ENCODE measurements around the gene KRTAP20-3.

The KRTAP20-3 gene

GRCh38 chr21:30642564-30642963 lies at the start of gene KRTAP20-3:
TSS of gene KRTAP20-3 (plus strand) at chr21:30642864.
- DNase-seq (ENCODE audit: insufficient read length, low spot score) (no peak), FAIRE-seq (no peak)

- DNase-seq (ENCODE audit: insufficient read length, low spot score) = no peak
- FAIRE-seq = no peak
These were observed 43.9 kb upstream of the KRTAP20-3 start, which contains the start of gene KRTAP6-2 for GRCh38 chr21:30598802-30599201. TSS of gene KRTAP6-2 (minus strand) at chr21:30598902. CDS start at chr21:30598874, 28 bp downstream.

GRCh38 chr21:30600787-30601186 lies 41.9 kb upstream of the KRTAP20-3 start, which contains the start of gene KRTAP22-1:
TSS of gene KRTAP22-1 (plus strand) at chr21:30601087.
- DNase-seq (ENCODE audit: insufficient read length, low spot score) (no peak), FAIRE-seq (no peak)

- no peak for DNase-seq (ENCODE audit: insufficient read length, low spot score)
- no peak for FAIRE-seq
These were observed 36.7 kb upstream of the KRTAP20-3 start for GRCh38 chr21:30605968-30606367.

DNA sequence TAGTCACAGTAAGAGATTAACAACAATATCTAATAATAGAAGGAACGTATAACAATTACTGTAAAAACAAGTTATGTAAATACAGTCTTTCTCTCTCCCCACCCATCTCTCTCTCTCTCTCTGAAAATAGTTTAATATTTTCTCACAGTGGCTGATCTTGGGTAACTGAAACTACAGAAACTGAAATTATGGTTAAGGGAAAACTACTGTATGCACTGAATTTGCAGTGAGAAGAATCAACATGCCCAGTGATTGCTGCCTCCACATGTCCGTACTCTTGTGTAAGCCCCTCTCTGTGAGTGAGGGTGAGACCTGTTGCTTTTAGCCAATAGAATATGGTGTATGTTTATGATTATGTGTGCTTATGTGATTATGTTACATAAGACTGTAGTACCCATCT lies 30.5 kb upstream of the KRTAP20-3 start:
- no peak for FAIRE-seq
- no peak for DNase-seq (ENCODE audit: insufficient read length, low spot score)

GRCh38 chr21:30613836-30614235 lies 28.8 kb upstream of the KRTAP20-3 start, which contains the start of gene KRTAP6-1:
TSS of gene KRTAP6-1 (minus strand) at chr21:30613930. CDS start at chr21:30613904, 26 bp downstream.
- FAIRE-seq (no peak), DNase-seq (ENCODE audit: insufficient read length, low spot score) (no peak)

DNA sequence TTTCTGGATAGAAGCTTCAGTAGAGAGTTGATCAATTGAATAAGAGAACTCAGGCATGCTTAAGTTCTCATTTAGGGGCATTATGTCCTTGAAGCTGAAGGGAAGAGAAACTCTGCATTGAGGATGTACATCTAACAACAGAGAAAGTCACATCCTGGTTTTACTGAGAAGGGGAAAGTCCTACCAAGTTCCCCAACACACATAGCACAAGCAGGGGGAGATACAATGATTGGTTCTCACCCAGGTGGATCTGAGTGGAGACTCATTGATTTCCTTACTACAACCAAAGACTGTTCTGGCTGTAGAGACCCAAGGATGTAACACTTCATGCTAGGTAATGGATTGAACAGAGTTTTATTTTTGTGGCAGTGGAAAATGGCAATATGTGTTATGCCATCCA lies 27.5 kb upstream of the KRTAP20-3 start:
- DNase-seq (ENCODE audit: insufficient read length, low spot score) = no peak
- no peak for FAIRE-seq

DNA sequence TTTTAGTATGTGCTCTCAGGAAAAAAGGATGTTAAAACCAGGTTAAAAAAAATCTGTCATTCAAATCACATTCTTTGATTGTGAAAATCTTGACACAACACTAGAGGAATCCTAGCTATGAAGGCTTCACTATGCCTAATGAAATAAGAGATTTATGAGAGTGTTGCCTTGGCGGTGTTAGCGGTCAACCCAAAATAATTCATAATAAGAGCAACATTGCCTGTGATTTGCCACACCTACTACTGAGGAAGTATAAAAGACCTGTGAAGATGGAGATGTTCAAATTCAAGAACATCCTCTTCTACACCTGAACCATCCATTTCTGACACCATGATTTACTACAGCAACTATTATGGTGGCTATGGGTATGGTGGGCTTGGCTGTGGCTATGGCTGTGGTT lies 26.5 kb upstream of the KRTAP20-3 start, which contains the start of gene KRTAP20-1:
TSS of gene KRTAP20-1 (plus strand) at position 301 of the 400 bp plus-strand sequence. CDS start at position 331, 30 bp downstream.
- DNase-seq (ENCODE audit: insufficient read length, low spot score) = no peak
- FAIRE-seq = peak; percentile 23

GRCh38 chr21:30620080-30620479 lies 22.6 kb upstream of the KRTAP20-3 start:
- DNase-seq (ENCODE audit: insufficient read length, low spot score) (no peak), FAIRE-seq (no peak)

DNA sequence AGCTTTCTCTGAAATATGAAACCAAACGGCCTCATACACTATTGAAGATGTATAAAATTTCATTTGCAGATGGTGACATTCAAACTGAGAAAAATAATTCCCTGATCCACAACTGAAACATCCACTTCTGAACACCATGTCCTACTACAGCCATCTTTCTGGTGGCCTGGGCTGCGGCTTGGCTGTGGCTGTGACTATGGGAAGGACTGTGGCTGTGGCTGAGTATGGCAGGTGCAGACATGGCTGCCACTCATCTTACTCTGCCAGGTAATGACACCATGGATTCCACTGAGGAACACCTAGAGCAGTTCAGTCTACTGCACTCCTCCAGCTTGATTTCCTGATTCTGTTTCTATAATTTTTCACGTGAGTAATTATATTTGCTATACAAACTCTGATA lies 22.1 kb upstream of the KRTAP20-3 start, which contains the start of gene KRTAP20-4:
TSS of gene KRTAP20-4 (plus strand) at position 106 of the 400 bp plus-strand sequence.
- no peak for FAIRE-seq
- DNase-seq (ENCODE audit: insufficient read length, low spot score) = no peak

- DNase-seq (ENCODE audit: insufficient read length, low spot score) (no peak), FAIRE-seq (no peak)
These were observed 19.3 kb upstream of the KRTAP20-3 start for GRCh38 chr21:30623362-30623761.

DNA sequence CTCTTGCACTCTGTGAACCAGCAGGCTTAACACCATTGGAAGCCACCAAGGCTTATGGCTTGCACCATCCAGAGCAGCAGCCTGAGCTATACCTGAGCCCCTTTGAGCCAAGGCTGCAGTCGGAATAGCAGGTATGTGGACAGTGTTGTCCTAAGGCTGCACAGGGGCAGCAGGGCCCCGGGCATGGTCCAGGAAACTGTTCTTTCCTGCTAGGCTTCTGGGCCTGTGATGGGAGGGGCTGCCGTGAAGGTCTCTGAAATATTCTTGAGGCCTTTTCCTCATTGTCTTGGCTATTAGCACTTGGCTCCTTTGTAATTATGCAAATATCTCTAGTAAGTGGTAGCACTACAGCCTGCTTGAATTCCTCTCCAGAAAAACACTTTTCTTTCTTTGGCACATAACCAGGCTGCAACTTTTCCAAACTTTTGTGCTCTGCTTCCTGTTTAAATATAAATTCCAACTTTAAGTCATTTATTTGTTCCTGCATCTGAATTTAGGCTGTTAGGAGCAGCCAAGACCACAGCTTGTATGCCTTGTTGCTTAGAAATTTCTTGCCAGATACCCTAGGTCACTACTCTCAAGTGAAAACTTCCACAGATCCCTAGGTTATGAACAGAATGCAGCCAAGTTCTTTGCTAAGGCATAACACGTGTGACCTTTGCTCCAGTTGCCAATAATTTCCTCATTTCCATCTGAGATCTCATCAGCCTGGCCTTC lies 17.1 kb upstream of the KRTAP20-3 start:
- FAIRE-seq (no peak), DNase-seq (ENCODE audit: insufficient read length, low spot score) (no peak)

- no peak for DNase-seq (ENCODE audit: insufficient read length, low spot score)
- no peak for FAIRE-seq
These were observed 14.6 kb upstream of the KRTAP20-3 start for GRCh38 chr21:30628109-30628508.

GRCh38 chr21:30629200-30629599 lies 13.5 kb upstream of the KRTAP20-3 start:
- DNase-seq (ENCODE audit: insufficient read length, low spot score) (no peak), FAIRE-seq (no peak)

DNA sequence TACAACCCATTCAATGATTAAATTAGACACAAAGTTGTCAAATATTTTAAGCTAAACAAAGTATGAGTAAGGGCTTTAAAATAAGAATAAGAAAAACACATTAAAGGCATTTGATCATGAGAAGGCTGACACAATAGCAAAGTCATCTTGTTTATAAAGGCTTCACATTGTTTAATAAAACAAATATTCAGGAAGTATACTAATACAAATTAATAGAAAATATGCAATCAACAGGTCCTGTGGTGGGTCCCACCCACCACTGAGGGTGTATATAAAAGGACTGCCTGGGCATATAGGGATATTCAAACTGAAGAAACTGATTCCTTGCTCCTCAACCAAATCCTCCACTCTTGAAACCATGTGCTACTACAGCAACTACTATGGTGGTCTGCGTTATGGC lies 7.8 kb upstream of the KRTAP20-3 start, which contains the start of gene KRTAP20-2:
TSS of gene KRTAP20-2 (plus strand) at position 301 of the 400 bp plus-strand sequence. CDS start at position 359, 58 bp downstream.
- FAIRE-seq (no peak), DNase-seq (ENCODE audit: insufficient read length, low spot score) (no peak)

DNA sequence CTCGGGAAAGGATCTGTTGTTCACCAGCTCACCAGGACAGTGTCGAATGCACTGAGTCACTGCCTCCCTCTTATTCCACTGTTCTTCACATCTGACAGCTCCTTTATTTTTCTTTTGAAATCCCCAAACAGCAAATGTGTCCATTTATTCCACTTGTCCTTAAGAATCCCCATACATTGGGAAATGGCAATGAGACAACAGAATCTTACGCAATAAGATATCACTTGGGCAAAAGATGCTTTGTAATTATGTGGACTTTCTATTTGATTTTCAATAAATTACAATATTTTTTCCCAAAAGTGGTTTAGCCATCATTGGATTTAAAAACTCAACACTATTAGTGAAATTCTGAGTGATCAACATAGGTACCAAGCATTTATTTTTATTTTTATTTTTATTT lies 4.0 kb upstream of the KRTAP20-3 start:
- FAIRE-seq (no peak), DNase-seq (ENCODE audit: insufficient read length, low spot score) (no peak)

- FAIRE-seq (no peak), DNase-seq (ENCODE audit: insufficient read length, low spot score) (no peak)
These were observed 4.3 kb downstream of the KRTAP20-3 start for GRCh38 chr21:30646904-30647414.

DNA sequence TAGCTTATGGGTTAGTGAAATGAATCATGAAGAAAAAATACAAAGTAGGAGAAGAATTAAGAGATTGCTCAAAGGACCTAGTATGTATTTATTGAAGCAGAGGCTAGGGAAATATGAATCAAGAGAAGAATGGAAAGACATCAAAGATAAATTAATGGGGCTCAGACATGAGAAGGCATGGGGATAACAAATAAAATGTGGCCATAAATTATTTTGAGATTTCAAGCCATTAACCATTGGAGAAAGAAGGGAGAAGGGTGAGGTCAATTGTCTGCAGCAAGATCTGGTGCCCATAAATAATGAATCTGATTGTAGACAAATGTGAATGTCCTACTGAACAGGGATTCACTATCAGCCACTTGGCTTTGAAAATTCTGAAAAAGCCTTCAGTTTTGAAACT lies 10.2 kb downstream of the KRTAP20-3 start:
- no peak for DNase-seq (ENCODE audit: insufficient read length, low spot score)
- FAIRE-seq = no peak

- no peak for DNase-seq (ENCODE audit: insufficient read length, low spot score)
- FAIRE-seq = no peak
These were observed 26.1 kb downstream of the KRTAP20-3 start for GRCh38 chr21:30668776-30669175.

GRCh38 chr21:30672985-30673650 lies 30.5 kb downstream of the KRTAP20-3 start:
- no peak for FAIRE-seq
- DNase-seq (ENCODE audit: insufficient read length, low spot score) = no peak

- DNase-seq (ENCODE audit: insufficient read length, low spot score) (no peak), FAIRE-seq (no peak)
These were observed 31.6 kb downstream of the KRTAP20-3 start for GRCh38 chr21:30674312-30674711.
